ENCODE data around the gene CCL8. TPM values are rescaled to one million over a fixed set of nuclear protein-coding genes. Genes with fewer than 3 reads are reported as not detected.

CCL8 gene
- total RNA-seq, 1 donor from 2014 or later = not detected

DNA sequence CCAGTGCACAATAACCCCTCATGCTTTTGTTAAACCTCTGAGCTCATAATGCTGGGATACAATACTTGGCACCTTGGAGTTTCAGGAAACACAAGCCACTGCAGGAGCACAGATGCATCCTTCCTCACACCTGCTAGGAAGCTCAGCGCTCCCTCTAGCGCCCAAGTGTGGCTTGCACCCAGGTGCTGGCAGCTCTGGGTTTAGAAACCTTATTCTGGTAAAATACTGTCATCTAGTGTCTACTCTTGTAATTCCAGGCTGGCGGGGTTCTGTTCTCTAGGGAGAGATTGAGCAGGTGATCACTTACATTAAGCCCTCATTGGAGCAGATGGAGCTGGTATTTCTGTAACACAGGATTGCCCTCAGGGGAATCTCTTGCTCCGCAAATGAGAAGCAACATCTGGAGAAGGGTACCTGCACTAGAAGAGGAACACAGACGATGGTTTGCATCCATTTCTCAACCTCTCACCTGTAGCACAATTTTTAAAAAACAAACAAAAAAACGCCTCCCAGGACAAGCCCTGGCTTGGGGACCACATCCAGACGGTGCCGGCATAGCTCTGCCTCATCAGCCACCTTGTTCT is 42.3 kb downstream of the CCL8 start:
- intact Hi-C loops (cut with DNase I) = loop anchor here (1.0 to 5.0 kb wide), 3 partner anchors 54 to 161 kb away; partner anchors contain the start of gene CCL2
- ATAC-seq = peak; percentile 90
- DNase-seq (ENCODE audit: missing footprints) = peak; percentile 94

DNA sequence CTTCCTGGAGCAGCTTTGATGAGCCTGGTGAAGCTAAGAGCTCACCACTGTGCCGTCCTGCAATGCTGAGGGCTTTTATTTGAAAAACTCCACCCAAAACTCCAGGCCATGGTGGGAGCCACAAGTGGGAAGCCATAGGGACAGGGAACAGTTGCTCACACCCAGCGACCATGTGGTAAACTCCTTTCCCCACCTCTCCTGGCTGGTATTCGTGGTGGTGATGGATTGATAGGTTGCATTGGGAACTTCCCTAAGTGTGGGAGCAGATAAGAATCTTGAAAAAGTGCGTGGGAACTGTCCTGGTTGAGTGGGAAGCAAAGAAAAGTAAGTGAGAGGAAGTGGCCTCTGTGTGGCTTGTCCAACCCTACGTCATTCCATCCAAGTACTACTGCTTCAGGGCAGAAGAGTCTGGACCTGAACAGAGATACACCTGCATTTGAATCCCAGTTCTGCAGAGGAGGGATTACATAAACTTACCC is 44.0 kb downstream of the CCL8 start, which contains the start of gene CCL1:
Gene CCL1 (minus strand): TSS at position 51 of the 479 bp plus-strand sequence. CDS start 72 bp downstream, outside the sequence.
- ATAC-seq (no peak), DNase-seq (ENCODE audit: missing footprints) (no peak)
- intact Hi-C loops (cut with DNase I) = loop anchor here (5.0 kb wide), 2 partner anchors 56 to 106 kb away; partner anchors contain the start of gene CCL2

DNA sequence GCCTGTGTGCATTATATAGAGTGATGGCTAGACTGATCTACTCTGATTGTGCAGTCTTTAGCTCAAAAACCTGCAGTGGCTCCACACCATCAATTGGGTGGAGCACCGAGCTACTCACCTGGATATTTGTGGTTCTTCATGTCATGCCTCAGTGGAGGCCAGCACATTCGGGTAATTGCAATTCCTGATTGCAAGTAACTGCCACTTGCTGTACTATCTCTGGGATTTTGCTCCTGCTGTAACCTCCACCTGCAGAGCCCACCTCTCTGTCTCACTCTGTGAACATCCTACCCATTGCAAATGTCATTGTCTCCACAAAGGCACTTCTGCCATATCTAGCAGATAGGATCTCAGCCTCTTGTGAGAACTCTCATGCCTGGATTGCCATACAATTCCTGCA is 45.5 kb downstream of the CCL8 start:
- DNase-seq (ENCODE audit: missing footprints) = no peak
- ATAC-seq = no peak
- intact Hi-C loops (cut with DNase I) = loop anchor here (5.0 kb wide), 2 partner anchors 57 to 107 kb away; partner anchors contain the start of gene CCL2

DNA sequence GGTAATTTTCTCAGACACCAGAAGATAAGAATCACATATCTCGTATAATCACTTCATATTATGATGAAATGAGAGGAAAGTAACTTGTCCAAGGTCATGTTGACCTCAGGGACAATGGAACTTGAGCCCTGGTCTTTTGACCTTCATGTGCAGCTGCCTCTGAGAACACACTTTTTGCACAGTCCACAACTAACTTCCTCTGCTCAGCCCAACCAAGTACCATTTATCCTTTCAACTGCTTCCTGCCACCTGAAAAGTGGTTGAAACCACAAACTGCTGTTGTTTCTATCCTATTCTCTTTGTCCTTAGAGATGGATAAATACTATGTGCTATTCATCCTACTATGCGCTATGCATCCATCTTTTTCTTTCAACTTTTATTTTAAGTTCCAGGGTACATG is 46.1 kb downstream of the CCL8 start:
- intact Hi-C loops (cut with DNase I) = no loop called here
- no peak for ATAC-seq
- no peak for DNase-seq (ENCODE audit: missing footprints)

GRCh38 chr17:34366010-34366409 is 46.8 kb downstream of the CCL8 start:
- intact Hi-C loops (cut with DNase I) = no loop called here
- no peak for ATAC-seq
- DNase-seq (ENCODE audit: missing footprints) = no peak

- DNase-seq (ENCODE audit: missing footprints) (no peak), ATAC-seq (no peak)
- intact Hi-C loops (cut with DNase I) = no loop called here
Observed at GRCh38 chr17:34366529-34367107, 47.4 kb downstream of the CCL8 start.

DNA sequence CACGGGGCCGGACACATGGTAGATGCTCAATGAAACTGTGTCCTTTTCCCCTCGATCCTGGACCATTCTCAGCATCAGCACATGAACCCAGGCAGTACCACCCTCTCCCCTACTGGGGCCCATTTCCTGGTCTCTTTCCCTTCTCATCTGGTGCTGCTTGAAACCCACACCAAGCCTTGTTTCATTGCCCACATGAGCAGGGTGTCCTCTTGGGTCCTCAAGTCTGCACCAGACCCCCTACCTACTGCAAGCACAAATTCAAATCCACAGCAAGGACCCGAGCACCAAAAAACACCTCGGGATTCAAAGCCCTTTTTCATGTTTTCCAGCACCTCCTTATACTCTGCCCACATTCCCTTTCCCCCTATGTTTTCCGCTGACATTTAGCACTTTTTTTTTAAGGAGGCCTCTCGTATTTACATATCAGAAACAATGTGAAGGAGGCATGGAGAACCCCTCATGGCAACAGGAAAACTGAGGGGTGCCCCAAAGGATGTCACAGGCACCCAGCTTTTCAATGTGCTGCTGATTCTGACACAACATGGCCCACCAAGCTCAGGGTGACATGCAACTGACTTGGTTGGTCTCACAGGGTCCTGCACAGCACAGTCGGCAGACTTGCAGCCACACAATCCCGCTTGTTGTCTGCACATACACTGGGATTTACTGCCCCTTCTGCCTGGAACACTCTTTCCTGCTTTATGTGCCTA is 48.4 kb downstream of the CCL8 start:
- no peak for DNase-seq (ENCODE audit: missing footprints)
- intact Hi-C loops (cut with DNase I) = no loop called here
- ATAC-seq = no peak

DNA sequence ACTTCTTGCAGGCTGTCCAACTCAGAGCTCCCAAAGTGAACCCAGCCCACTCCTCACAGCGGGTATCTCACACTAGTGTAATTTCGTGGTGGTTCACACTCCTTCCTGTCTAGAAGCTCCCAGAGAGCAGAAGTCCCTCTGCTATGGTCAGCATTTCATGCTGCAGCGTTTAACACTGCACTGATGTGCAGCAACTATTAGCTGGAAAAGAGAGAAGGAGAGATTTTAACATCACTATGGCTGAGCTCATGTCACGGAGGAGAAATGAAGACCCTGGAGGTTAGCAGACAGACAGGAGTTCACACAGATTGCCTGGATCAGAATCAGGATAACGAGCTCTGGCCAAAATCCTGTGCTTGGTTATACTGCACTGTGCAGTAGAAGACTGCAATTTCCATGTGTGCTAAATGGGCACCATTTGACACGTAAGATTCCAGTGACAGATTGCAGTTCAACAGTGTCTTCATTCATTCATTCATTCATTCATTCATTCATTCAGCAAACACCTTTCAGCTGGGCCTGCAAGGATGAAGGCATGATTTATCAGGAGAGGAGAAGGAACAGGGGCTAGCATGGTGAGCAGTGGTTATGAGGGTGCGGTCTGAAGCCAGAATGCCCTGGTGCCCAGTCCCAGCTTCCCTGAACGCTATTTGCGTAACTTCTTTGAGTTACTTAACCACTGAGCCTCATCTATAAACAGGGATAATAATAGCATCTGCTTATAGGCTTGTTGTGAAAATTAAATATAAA is 49.1 kb downstream of the CCL8 start:
- ATAC-seq (peak; percentile 45), DNase-seq (ENCODE audit: missing footprints) (no peak)
- intact Hi-C loops (cut with DNase I) = no loop called here

- DNase-seq (ENCODE audit: missing footprints) (no peak), ATAC-seq (no peak)
- intact Hi-C loops (cut with DNase I) = no loop called here
Observed at GRCh38 chr17:34368946-34369500, 49.8 kb downstream of the CCL8 start.

DNA sequence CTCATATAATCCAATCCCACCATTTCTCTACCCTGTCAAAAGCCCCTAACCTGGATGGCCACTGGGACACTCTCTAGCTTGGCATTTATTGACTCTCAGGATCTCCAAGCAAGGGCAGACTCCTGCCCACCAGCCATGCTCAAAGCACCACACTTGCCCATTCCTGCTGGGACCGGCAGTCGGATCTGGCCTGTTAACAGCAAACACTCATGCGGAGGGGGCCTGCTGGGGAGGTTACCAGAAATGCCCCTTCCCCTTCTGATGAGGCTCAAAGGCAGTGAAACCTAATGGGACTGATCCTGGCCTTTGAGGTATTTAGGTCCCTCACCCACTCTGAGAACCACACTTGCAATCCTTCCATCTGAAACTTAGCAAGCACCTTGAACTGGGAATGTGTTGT is 50.3 kb downstream of the CCL8 start:
- DNase-seq (ENCODE audit: missing footprints) (no peak), ATAC-seq (no peak)
- intact Hi-C loops (cut with DNase I) = no loop called here

GRCh38 chr17:34370376-34370996 is 51.3 kb downstream of the CCL8 start:
- ATAC-seq = no peak
- no peak for DNase-seq (ENCODE audit: missing footprints)
- intact Hi-C loops (cut with DNase I) = no loop called here

- DNase-seq (ENCODE audit: missing footprints) (no peak), ATAC-seq (no peak)
- intact Hi-C loops (cut with DNase I) = no loop called here
Observed at GRCh38 chr17:34370997-34371395, 51.8 kb downstream of the CCL8 start.

Other genes starting within 250 kb of the CCL8 start
- 33.4 TPM for gene CCL2, start 64.2 kb upstream of the CCL8 start, total RNA-seq
- gene CCL7, start 49.2 kb upstream of the CCL8 start, total RNA-seq = not detected
- gene CCL11, start 33.7 kb upstream of the CCL8 start, total RNA-seq = 5.4 TPM
- gene CCL13, start 37.0 kb downstream of the CCL8 start, total RNA-seq = 1.2 TPM
- not detected for gene CCL1, start 43.8 kb downstream of the CCL8 start, total RNA-seq

Measured in Right ventricle myocardium inferior (tissue), 1 donor.